HG03575 (cell line): ENCODE results near the gene ITGAE.

Source experiments
- ATAC-seq: cut with Tn5 transposase; IDR thresholded peaks from one replicate; pipeline ENCODE4 v1.9.1; 2021; ENCODE audit not compliant: unreplicated experiment, insufficient number of reproducible peaks, low FRiP score; ENCODE audit errors: extremely low read depth

Gene ITGAE

DNA sequence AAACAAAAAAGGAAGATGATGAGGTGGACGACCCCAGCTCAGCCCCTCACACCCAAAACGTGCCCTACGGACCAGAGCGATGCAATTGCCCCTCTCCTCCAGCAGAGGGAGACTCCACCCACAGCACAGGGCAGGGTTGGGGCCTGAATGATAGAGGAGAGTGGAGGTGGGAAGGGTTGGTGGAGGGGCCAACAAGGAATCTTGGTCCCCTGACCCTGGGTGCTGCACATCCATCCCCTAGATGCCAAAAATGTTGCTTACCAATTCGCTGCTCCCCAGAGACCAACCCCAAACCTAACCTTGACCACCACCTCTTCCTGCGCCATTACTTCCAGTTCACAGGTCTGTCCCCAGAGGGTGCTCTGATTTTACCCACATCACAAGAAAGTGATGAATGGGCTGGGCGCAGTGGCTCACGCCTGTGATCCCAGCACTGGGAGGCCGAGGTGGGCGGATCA, 117.9 kb downstream of the ITGAE start:
- no peak for ATAC-seq

DNA sequence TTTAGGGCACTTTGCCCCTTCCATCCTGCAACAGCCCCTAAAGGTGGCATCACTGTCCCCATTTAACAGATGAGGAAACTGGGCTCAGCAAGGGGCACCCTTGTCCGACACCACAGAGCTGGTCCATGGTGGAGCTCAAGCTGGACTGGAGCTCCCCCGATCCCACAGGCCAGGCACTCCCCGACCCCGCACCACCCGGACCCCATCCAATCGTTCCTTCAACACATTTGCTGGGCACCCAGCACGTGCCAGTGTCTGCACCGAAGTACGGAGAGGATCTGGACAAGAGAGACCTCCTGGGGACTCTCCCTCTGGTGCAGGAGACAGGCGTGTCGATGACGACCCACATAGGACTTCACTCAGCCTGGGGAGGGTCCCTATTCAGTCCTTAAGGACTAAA, 119.0 kb downstream of the ITGAE start:
- no peak for ATAC-seq

- ATAC-seq = no peak
Observed at GRCh38 chr17:3681565-3681964, 119.4 kb downstream of the ITGAE start.

DNA sequence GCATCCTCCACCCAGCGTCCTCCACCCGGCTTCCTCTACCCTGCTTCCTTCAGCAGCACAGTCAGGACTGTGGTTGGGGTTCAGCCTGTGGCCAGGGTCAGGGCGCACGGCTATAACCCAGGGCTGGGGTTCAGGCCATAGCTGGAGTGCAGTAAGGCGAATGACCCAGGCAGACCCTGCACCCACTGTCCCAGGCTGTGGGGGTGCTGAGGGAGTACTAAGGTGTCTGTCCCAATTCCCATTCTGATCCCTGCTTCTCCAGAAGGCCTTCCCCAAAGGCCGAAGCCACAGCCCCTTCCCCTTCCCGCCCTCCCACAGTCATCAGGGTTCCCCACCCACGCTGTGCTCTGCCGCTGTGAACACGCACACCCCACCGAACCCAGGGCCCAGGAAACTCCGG, 119.9 kb downstream of the ITGAE start:
- ATAC-seq = no peak

DNA sequence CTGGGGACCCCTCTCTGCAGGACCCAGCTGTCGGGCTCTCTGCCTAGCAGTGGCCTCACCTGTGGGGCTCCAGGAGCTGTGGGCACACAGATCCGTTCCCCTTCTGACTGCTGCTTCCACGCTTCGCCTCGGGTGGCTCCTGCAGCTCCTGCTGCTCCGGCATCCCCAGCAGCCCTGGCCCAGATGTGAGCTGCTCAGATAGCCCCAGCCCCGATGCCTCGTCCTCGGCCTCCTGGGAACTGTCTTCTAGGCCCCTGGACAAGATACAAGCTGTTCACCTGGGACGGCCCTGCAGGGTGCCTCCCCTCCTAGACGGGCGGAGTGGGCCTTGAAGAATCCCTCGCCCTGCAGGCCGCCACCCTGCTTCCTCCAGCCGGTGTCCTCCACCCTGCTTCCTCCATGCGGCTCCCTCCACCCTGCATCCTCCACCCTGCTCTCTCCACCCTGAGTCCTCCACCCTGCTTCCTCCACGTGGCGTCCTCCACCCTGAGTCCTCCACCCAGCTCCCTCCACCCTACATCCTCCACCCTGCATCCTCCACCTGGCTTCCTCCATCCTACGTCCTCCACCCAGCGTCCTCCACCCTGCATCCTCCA, 121.4 kb downstream of the ITGAE start:
- no peak for ATAC-seq

DNA sequence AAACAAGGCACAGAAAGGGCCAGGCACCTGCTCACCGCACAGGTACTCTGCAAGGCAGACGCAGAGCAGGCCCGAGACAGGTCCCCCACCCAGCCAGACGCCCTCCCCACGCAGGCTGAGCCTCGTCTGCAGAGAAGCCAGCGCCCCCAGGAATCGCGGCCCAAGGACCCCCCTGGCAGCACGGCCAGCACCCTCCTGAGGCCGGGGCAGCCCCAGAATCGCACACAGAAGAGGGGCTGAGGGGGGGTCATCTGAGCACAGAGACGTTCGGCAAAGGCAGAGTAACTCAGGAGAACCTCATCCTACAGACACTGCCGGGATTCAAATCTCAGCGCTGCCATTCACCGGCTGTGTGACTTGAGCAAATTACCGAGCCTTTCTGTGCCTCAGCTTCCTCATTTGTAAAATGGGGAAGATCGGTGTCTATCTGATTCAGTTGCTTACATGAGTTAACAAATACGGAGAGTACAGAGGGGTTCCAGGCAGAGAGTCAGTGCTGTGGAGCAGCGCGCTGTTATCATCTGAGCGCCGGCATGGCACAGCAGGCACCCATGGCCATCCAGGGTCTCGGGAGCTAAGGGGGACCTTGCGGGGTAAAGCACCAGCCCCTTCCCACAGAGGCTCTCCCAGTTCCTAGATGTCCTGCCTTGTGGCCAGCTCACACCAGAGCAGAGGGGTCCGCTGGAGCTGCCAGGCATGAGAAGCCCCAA, 122.0 kb downstream of the ITGAE start:
- no peak for ATAC-seq

GRCh38 chr17:3678095-3678820, 122.7 kb downstream of the ITGAE start:
- ATAC-seq = no peak

DNA sequence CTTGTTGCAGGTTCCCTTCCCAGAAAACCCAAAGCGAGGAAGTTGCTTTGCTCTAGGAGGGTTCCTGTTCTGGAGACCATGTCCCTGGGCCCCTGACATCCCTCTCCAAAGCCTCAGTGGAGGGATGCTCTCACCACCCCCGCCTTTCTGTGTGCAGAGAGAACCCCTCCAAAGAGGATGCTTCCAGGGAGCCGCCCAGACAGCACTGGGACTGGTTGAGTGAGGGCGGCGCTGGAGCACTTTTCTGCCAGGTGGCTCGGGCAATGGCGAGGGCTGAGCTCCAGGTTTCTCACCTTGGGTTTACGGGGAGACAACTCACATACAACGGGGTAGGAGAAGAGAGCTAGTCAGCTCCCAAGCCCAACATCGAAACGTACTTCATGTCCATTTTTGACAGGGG, 125.1 kb downstream of the ITGAE start:
- no peak for ATAC-seq

DNA sequence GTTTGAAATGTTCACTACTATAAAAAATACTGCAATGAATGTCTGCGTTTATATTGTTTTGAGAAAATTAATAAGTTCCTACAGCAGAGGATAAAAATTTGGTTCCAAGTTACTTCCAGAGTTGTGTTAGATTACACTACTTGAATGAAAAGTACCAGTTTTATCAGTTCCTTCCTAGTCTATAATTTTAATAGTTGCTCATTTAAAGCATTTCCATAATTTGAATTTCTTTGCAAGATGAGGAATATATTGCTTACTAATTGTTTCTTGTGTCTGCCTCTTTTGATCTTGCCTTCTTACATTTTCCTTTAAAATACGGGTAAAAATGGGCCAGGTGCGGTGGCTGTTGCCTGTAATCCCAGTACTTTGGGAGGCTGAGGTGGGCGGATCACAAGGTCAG, 128.4 kb downstream of the ITGAE start:
- no peak for ATAC-seq

- no peak for ATAC-seq
Observed at GRCh38 chr17:3669548-3669947, 131.4 kb downstream of the ITGAE start.

- ATAC-seq = no peak
Observed at GRCh38 chr17:3669085-3669347, 132.0 kb downstream of the ITGAE start.

GRCh38 chr17:3668279-3669084, 132.5 kb downstream of the ITGAE start, which contains the start of the genes EMC6 and TAX1BP3:
TSS of gene EMC6 (plus strand) at chr17:3668812. CDS start at chr17:3669147, 335 bp downstream.
TSS of gene TAX1BP3 (minus strand) at chr17:3668578. CDS start at chr17:3668526, 52 bp downstream.
- peak; percentile 50 for ATAC-seq

DNA sequence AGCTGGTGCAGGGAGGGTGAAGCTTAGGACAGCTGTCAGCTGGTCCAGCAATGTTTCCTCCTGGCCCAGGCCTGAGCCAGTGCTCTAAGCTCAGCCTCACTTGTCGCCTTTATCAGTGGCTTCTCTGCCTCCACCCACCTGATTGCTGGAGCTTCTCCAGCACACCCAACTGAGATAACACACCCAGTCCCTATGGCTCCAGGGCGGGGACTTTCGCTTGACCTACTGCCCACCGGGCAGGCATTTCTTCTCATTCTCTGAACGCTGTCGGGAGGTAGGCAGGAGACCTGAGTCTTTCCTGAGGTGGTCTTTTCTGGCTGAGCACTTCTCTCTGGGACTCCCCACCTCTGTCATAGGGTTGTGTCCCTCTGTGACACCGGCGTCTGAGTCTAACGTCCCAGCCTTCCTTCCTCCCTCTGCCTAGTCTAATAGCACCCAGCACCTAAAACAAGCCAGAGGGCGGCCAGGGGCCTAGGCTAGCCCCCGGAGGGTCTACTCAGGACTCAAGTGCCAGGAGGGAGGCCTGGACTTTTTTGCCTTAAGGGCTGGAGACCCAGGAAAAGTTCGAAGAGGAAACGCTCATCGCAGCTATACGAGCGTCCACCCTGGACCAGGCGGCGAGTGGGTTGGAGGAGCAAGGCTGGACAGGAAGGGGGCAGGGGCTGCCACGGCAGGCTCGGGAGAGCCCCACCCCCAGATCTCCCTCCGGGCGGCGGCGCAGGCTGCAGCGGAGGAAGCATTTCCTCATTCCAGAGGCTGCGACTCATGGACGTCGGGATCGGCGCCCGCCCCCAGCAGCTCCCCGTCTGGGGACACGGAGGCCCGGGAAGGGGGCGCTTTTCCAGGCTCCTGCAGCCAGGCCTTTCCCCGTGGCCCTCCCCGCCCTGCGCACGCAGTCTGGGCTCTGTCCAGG, 133.4 kb downstream of the ITGAE start:
- ATAC-seq = no peak

DNA sequence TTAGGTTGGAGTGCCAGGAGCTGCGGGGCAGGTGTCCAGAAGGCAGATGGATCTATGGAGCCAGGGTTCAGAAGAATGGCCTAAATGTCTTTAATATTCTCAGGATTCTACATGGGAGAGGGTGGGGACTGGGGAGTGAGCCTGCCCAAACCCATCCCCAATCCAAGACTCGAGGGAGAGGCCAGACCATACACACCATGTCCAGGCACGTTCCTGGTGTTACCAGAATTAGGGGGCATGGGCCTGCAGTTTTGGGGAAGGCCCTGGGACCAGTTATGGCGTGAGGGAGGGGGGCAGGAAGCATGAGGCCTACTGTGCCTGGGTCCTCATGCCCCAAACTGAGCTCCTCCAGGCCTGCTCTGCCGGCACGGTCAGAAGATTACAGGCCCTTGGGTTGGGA, 134.5 kb downstream of the ITGAE start:
- ATAC-seq = no peak

GRCh38 chr17:3665834-3666233, 135.2 kb downstream of the ITGAE start:
- no peak for ATAC-seq
